Endothelial cell of umbilical vein (primary cell): ENCODE measurements around the gene NFIA.

Experiments used
- CTCF ChIP-seq, 2 donors: IDR thresholded peaks; 1 replicate in 1 of 2; 2 replicates in 1 of 2; pipeline ENCODE4 v1.5.1; 2011; ENCODE audit warnings: low read length in 2 of 2, mild to moderate bottlenecking in 2 of 2, moderate library complexity in 2 of 2, control low read depth in 1 of 2, inconsistent platforms in 1 of 2, low read depth in 1 of 2; ENCODE audit not compliant: insufficient read depth in 1 of 2; ENCODE audit errors: extremely low read depth in 1 of 2
- EZH2 ChIP-seq: IDR thresholded peaks from 2 replicates; pipeline ENCODE4 v1.6.1; 2012; ENCODE audit warnings: borderline replicate concordance, low read depth, mild to moderate bottlenecking, moderate library complexity, low read length, inconsistent platforms; ENCODE audit not compliant: severe bottlenecking
- POLR2A ChIP-seq: IDR thresholded peaks from 2 replicates; pipeline ENCODE4 v1.6.1; 2012; ENCODE audit warnings: low read depth, mild to moderate bottlenecking, control low read depth, low read length
- TF ChIP-seq, protein P1 (sequence below): IDR thresholded peaks from 2 replicates; pipeline ENCODE4 v1.6.1; 2011; ENCODE audit not compliant: insufficient read depth, insufficient read length

GRCh38 chr1:61135291-61135690 lies 52.9 kb downstream of the NFIA start:
- TF ChIP-seq POLR2A (no peak), CTCF (IDR thresholded peaks at IDR 0.05; ENCODE audit: extremely low read depth in 1 of 2, insufficient read depth in 1 of 2, low read depth in 1 of 2, low read length in 2 of 2) (no peak), EZH2 (no peak)
- TF ChIP-seq, protein P1, sequence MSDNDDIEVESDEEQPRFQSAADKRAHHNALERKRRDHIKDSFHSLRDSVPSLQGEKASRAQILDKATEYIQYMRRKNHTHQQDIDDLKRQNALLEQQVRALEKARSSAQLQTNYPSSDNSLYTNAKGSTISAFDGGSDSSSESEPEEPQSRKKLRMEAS, result no peak
